OCI-M1 (cell line): Measurements from ENCODE around the gene TGFBR3.
"Not testable (repeated sequence)": the region's sequence is repeated elsewhere in the genome, so short reads cannot be mapped to it uniquely, and the experiment has no call there.

ENCODE experiments used
- DNase-seq: peaks from one replicate; lab custom pipeline; 2025; lab: John Stamatoyannopoulos, UW

TGFBR3 gene

GRCh38 chr1:91883470-91883869, 2.5 kb downstream of the TGFBR3 start:
- DNase-seq, result peak; percentile 64

- DNase-seq, result no peak
Observed at GRCh38 chr1:91881280-91881679, 4.7 kb downstream of the TGFBR3 start.

- no peak for DNase-seq
Observed at GRCh38 chr1:91879733-91880132, 6.2 kb downstream of the TGFBR3 start.

GRCh38 chr1:91877574-91878208, 8.3 kb downstream of the TGFBR3 start:
- DNase-seq, result no peak

- no peak for DNase-seq
Observed at GRCh38 chr1:91876781-91877573, 9.0 kb downstream of the TGFBR3 start.

- DNase-seq, result no peak
Observed at GRCh38 chr1:91876040-91876470, 9.9 kb downstream of the TGFBR3 start.

- no peak for DNase-seq
Observed at GRCh38 chr1:91874167-91874566, 11.8 kb downstream of the TGFBR3 start.

GRCh38 chr1:91872559-91873081, 13.3 kb downstream of the TGFBR3 start:
- DNase-seq, result no peak

- no peak for DNase-seq
Observed at GRCh38 chr1:91872000-91872399, 14.0 kb downstream of the TGFBR3 start.

- no peak for DNase-seq
Observed at GRCh38 chr1:91870322-91870721, 15.6 kb downstream of the TGFBR3 start.

- no peak for DNase-seq
Observed at GRCh38 chr1:91866425-91866824, 19.5 kb downstream of the TGFBR3 start.

GRCh38 chr1:91864017-91864700, 21.8 kb downstream of the TGFBR3 start:
- DNase-seq, result peak; percentile 13

GRCh38 chr1:91863498-91863897, 22.5 kb downstream of the TGFBR3 start:
- no peak for DNase-seq

GRCh38 chr1:91862120-91862519, 23.8 kb downstream of the TGFBR3 start:
- DNase-seq, result no peak

- no peak for DNase-seq
Observed at GRCh38 chr1:91857557-91858239, 28.3 kb downstream of the TGFBR3 start.

GRCh38 chr1:91856996-91857395, 29.0 kb downstream of the TGFBR3 start:
- DNase-seq, result no peak

- no peak for DNase-seq
Observed at GRCh38 chr1:91854852-91855534, 31.0 kb downstream of the TGFBR3 start.

GRCh38 chr1:91853397-91853796, 32.6 kb downstream of the TGFBR3 start:
- no peak for DNase-seq

GRCh38 chr1:91852011-91852410, 33.9 kb downstream of the TGFBR3 start:
- DNase-seq, result not testable (repeated sequence)

- DNase-seq, result peak; percentile 17
Observed at GRCh38 chr1:91851130-91852010, 34.6 kb downstream of the TGFBR3 start.
